Activated CD4-positive, alpha-beta T cell treated with anti-CD3 and anti-CD28 coated beads, Interleukin-2, Interleukin-4, amounts not matched to agents 100 ng/mL and 50 ng/mL, durations not matched to agents 16 hours and 8 hours (primary cell): Measurements from ENCODE around the gene POP7.

Experiments used
- DNase-seq: peaks from one replicate; pipeline ENCODE4 v3.0.0-alpha.2; 2020; ENCODE audit warnings: low spot score

The POP7 gene

GRCh38 chr7:100679129-100679926, 26.6 kb upstream of the POP7 start:
- DNase-seq: no peak

GRCh38 chr7:100679927-100680575, 25.9 kb upstream of the POP7 start:
- DNase-seq: no peak

DNA sequence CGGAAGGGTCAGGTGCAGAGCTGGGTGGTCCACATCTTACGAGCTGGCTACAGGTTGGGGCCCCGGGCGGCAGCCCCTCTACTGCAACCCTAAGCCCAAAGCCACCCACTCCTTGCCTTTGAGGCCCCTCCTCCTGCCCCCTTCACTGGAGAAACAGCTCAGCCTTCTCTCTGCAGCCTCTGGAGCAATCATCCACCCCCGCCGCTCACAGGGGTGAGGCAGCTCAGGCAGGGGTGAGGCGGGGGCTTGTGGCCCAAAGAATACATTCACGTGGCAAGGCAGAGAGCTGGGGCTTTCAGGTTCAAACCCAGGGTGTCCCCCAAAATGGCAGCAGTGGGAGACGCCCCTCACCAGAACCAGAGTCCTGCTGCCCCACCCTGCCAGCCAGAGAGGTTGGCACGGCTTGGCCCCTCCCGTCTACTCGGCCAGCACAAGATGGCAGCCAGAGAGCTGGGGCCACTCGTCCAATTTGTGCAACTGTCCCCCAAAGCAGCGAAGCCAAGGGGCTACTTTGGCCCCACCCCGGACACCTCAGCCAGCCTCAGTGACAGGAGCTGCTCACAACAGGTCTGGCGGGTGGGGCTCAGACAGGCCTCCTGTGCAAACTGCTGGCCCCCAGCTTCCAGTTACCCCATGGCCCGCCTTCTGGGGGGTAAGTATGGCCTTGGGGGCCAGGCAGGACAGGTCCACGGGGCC, 25.2 kb upstream of the POP7 start:
- DNase-seq: no peak

DNA sequence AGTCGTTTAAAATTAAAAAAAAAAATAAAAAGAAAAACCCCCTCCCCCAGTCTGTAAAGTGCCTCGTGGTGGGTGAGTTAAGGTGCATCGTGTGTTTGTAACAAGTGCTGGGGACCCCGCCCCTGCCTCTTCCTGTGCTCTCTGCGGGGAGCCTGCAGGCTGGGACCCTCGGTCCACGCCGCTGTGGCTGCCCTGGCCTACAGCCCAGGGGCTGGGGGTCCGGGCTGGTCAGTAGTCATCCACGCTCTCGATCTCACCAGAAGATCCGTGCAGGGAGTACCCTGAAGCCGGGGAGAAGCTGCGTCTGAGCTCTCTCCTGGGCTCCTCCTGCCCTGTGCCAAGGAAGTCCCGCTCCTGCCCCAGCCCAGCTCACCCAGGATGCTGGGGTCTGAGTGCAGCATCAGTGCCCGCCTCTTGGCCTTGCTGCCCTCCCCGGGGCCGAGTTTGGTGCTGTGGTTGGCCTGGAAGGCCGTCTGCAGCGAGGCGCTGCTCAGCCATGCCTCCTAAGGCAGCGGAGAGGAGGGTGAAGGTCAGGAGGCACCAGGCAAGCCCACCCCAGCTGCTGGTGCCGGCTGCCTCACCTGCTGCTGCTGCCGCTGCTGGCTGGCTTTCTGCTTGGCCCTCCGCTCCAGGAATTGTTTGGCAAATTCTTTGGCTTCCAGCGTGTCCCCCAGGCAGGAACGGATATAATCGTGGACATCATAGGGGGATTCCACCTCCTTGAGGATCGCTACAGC, 24.3 kb upstream of the POP7 start:
- DNase-seq: no peak

DNA sequence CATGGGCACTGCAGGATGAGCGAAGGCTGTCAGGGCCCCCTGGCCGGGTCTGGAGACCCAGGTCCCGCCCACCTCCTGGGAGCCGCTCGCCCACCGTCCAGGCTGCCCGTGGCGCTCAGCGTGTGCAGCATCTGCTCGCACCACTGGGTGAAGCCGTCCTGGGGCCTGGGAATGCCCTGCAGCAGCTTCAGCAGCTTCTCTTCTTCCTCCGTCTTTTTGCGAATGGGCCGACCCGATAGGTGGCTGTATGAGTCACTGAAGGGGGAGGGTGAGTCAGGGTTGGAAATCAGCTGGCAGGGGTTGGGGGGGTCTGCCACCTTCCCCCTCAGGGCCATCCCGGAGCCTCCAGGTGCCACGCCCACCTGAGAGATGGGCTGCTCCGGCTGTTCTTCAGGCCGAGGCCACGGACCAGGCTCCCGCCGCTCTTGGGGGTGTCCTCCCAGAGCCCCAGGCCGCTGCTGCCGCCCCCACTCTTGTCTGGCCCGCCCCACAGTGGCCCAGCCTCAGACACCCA, 23.6 kb upstream of the POP7 start:
- no peak for DNase-seq

DNA sequence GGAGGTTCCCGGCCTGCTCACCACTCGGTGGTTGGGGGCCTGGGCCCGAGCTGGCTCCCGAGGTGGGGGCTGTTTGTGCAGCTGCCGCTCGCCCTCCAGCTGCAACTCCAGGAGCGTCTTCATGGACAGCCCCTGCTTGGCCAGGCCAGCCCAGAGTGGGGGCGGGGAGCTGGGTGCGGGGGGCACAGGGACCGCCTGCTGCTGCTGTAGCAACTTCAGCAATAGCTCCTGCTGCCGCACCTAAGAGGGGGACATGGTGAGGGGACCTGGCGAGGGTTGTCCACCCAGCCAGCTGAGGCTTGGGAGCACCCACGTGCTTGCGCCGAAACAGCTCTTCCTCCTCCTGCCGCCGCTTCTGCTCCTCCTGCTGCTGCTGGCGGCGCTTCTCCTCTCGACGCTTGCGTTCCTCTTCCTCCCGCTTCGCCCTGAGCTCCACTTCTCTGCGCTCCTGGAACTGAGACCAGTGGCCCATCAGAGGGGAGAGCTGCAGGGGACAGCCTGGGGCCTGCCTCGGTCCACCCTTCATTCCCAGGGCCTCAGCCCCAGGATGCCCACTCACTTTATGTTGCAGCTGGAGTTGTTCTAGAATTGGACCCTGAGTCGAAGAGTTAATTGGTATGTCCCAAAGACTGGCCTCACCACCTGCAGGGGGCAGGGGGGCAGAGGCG, 22.8 kb upstream of the POP7 start:
- no peak for DNase-seq

DNA sequence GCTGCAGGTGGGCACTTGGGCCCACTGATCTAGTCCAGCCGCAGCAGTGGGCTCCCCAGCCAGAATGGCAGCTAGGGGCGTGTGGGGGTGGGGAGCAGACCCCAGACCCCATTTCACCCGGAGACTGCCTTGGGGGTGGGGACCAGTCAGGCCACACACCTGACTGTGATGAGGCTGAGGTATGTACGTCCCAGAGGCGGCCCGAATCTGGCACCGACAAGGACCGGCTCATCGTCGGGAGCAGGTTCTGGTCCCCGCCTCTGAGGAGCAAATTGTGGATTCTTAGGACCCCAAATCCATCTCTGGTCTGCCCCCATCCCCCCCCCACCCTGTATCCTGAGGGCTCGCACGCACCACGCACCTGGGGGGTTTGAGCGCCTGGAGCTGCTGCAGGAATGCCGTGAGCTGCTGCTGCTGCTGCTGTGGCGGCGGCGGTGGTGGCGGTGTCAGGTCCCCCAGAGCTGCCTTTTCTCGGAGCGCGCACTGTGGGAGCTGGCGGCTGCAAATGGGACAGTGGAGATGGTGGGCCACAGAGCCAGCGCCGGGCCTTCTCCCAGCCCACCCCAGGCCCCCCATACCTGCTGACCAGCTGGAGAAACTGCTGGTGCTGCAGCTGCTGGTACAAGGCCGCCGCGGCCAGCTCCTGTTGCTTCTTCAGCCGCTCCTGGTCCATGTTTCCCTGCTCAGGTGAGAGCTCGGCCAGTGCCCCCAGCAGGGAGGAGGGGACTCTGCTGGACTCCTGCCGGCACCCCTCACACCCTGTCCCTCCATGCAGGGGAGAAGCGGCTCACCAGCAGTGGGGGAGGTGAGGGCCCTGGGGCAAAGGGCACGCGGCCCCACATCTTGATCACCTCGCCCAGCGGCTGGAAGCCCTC, 22.0 kb upstream of the POP7 start:
- no peak for DNase-seq

- DNase-seq: no peak
These were observed 21.3 kb upstream of the POP7 start for GRCh38 chr7:100684534-100685042.

GRCh38 chr7:100685049-100685605, 20.8 kb upstream of the POP7 start:
- DNase-seq: no peak

GRCh38 chr7:100685631-100686145, 20.2 kb upstream of the POP7 start:
- no peak for DNase-seq

GRCh38 chr7:100686201-100686821, 19.6 kb upstream of the POP7 start:
- no peak for DNase-seq

- no peak for DNase-seq
These were observed 19.1 kb upstream of the POP7 start for GRCh38 chr7:100686822-100687211.

DNA sequence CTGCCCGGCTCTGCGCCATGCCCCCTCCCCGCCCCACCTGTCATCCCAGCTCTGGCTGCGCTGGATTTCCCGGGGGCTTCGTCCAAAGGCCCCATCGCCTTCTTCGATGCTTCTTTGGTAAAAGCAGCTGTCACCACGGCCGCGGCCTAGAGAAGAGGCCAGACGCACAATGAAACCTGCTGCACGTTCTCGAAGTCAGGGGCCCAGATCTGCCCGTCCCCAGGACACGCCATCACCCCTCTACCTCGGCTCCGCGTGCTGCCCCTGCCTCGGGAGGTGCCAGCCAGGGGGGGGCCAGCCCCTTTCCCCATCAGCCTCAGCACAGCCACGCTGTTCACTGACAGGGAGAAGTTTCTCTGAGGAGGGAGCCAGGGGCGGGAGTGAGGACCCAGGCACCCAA, 18.7 kb upstream of the POP7 start:
- no peak for DNase-seq

- no peak for DNase-seq
These were observed 18.1 kb upstream of the POP7 start for GRCh38 chr7:100687751-100688300.

DNA sequence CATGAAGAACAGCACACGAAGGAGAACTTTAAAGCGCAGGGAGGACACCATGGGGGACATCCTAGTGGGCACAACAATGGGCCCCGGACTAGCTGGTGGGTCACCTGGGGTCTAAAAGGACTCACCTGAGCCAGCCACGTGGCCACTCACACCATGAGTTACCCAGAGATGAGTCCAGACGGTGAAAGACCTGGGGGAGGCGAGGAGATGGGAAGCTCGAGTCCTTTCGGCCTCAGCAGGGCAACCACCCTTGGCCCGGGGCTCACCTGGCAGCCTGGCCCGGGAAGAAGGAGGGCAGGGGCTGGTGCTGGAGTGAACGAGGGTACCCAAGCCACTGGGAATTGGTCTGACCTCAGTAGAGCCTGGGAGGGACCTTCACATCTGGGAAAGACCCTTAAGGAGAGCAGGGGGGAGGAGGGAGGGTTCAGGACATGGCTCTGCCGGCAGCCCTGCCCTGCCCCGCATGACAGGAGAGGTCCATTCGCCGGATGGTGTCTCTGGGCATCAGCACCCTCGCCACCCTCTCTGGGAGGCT, 17.5 kb upstream of the POP7 start:
- no peak for DNase-seq

DNA sequence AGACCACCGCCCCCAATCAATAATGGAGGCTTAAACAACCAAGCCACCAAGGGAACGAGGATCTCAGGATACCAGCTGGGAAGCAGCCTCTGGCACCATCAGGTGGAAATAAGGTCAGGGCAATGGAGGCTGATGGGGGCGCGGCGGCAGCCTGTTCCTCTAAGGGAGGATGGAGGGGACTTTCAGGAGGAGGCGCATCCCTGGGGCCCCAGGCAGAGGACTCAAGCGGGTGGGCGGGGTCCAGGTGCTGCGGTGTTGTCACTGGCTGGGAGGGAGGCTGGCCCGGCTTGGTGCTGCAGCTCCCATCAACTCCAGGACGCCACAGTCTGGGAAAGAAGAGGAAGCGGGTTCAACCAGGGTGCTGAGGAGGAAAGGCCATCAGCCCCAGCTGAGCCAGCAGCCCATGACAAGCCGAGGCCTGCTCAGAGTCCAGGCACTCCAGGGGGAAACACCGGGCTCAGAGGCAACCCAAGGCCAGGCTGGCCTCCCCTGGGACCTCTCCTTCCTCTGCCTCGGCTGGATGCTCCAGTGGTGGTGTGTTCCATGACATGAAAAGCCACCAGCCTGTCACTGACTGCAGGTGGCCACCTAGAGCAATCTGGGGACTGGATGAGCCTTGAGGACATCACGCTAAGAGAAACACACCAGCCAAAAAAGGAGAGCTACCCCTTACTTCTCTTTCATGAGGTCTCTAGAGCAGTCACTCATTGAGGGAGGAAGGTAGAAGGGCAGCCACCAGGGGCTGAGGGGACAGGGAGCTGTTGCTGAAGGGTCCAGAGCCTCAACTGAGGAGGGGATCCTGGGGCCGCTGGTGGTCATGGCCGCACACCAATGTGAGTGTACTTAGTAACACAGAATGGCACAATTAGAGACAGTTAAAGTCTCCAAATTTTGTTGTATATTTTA, 16.4 kb upstream of the POP7 start:
- no peak for DNase-seq

- peak; percentile 87 for DNase-seq
These were observed 14.0 kb upstream of the POP7 start for GRCh38 chr7:100691676-100692577.
